Measurements from ENCODE around the gene WIPF1.

Gene WIPF1

DNA sequence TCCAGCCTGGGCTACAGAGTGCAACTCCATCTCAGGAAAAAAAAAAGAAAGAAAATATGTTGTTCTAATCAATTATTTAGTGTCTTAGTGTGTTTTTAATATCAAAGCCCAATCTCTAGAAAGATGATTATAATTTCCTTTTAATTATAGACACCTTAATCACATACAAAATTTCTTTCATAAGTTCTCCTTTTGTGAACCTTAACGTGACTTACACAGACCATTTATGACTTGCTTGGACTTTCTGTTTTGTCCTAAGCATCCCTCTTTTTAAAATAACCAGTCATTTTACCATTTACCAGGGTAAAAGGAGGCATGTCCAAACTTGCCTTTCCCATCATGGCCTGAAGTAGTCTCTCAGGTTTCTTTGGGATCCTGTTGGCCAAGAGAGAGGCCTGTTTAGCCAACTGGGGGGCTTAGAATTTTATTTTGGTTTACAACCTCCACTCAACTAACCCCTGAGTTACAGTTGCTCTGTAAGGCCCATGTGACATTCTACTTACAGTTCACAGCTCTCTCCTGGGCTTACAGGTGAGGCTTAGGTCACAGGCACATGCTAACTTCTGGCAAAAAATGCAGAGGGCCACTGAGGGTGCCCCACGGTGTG is 86.9 kb downstream of the WIPF1 start:
- H3K9me3 ChIP-seq (ENCODE audit: control insufficient read depth in 1 of 2, low read length in 2 of 2) = no peaks in the 10 kb centered on the region

More for the DNA sequence above, 86.9 kb downstream of the WIPF1 start:
- no peaks in the 10 kb centered on the region for H3K27me3 ChIP-seq (ENCODE audit: low read depth, low read length)
- no peak overlapping the region for H3K4me3 ChIP-seq (ENCODE audit: low read depth in 1 of 2, low read length in 2 of 2)
- H3K27ac ChIP-seq (ENCODE audit: low read length) = no peak overlapping the region
- H3K4me1 ChIP-seq (ENCODE audit: control insufficient read depth in 1 of 2, insufficient read depth in 2 of 2, low read length in 2 of 2) = no peaks in the 10 kb centered on the region
- no peaks in the 10 kb centered on the region for H3K36me3 ChIP-seq (ENCODE audit: control insufficient read depth in 1 of 2, insufficient read depth in 2 of 2, low read length in 2 of 2)

Measured in muscle layer of duodenum (tissue), 2 donors.